ENCODE results near the gene KANSL3.

Gene KANSL3

GRCh38 chr2:96599941-96600340 is 38.2 kb downstream of the KANSL3 start:
- no peak overlapping the region for H3K27ac ChIP-seq
- no peak for TF ChIP-seq CTCF (conservative IDR thresholded peaks at IDR 0.05)

- H3K27ac ChIP-seq = no peak overlapping the region
- no peak for TF ChIP-seq CTCF (conservative IDR thresholded peaks at IDR 0.05)
Observed at GRCh38 chr2:96596596-96596995, 41.5 kb downstream of the KANSL3 start.

- no peak overlapping the region for H3K27ac ChIP-seq
- no peak for TF ChIP-seq CTCF (conservative IDR thresholded peaks at IDR 0.05)
Observed at GRCh38 chr2:96594691-96595152, 43.4 kb downstream of the KANSL3 start.

- no peak for TF ChIP-seq CTCF (conservative IDR thresholded peaks at IDR 0.05)
- no peak overlapping the region for H3K27ac ChIP-seq
Observed at GRCh38 chr2:96594282-96594681, 43.8 kb downstream of the KANSL3 start.

- no peak for TF ChIP-seq CTCF (conservative IDR thresholded peaks at IDR 0.05)
- no peak overlapping the region for H3K27ac ChIP-seq
Observed at GRCh38 chr2:96591494-96591893, 46.6 kb downstream of the KANSL3 start.

GRCh38 chr2:96591054-96591453 is 47.1 kb downstream of the KANSL3 start:
- TF ChIP-seq CTCF (conservative IDR thresholded peaks at IDR 0.05) = no peak
- no peak overlapping the region for H3K27ac ChIP-seq

GRCh38 chr2:96587843-96588242 is 50.3 kb downstream of the KANSL3 start:
- no peak overlapping the region for H3K27ac ChIP-seq
- TF ChIP-seq CTCF (conservative IDR thresholded peaks at IDR 0.05) = no peak

GRCh38 chr2:96584017-96584416 is 54.1 kb downstream of the KANSL3 start:
- TF ChIP-seq CTCF (conservative IDR thresholded peaks at IDR 0.05) = no peak
- no peak overlapping the region for H3K27ac ChIP-seq
